Neuronal stem cell (in vitro differentiated cells): ENCODE measurements around the gene LPIN1.

ENCODE experiments used
- DNase-seq: peaks from one replicate; pipeline ENCODE4 v3.0.0-alpha.2; 2013; ENCODE audit warnings: low spot score
- H2AFZ ChIP-seq: one replicate; pipeline ENCODE4 v1.6.1; 2013; ENCODE audit warnings: mild to moderate bottlenecking, low read length, inconsistent platforms
- H2AK5ac ChIP-seq: 2 replicates; pipeline ENCODE4 v1.6.1; 2013; ENCODE audit warnings: low read depth, mild to moderate bottlenecking, inconsistent platforms, low read length, moderate library complexity, mixed read lengths
- H2BK120ac ChIP-seq: 2 replicates; pipeline ENCODE4 v1.6.1; 2013; ENCODE audit warnings: low read depth, mild to moderate bottlenecking, inconsistent platforms, low read length, moderate library complexity, mixed read lengths
- H2BK12ac ChIP-seq: one replicate; pipeline ENCODE4 v1.6.1; 2013; ENCODE audit warnings: low read length, inconsistent platforms
- H2BK15ac ChIP-seq: 2 replicates; pipeline ENCODE4 v1.6.1; 2013; ENCODE audit warnings: mild to moderate bottlenecking, low read length, inconsistent platforms, mixed read lengths
- H2BK5ac ChIP-seq: one replicate; pipeline ENCODE4 v1.6.1; 2013; ENCODE audit warnings: inconsistent platforms, mild to moderate bottlenecking, low read length, moderate library complexity
- H3K14ac ChIP-seq: one replicate; pipeline ENCODE4 v1.6.1; 2013; ENCODE audit warnings: low read length, inconsistent platforms
- H3K18ac ChIP-seq: 2 replicates; pipeline ENCODE4 v1.6.1; 2013; ENCODE audit warnings: low read length, inconsistent platforms
- H3K23ac ChIP-seq: 2 replicates; pipeline ENCODE4 v1.6.1; 2013; ENCODE audit warnings: low read depth, mild to moderate bottlenecking, mixed read lengths, low read length, inconsistent platforms; ENCODE audit not compliant: poor library complexity
- H3K27ac ChIP-seq: replicated peaks from 3 replicates; pipeline ENCODE4 v1.5.1; 2013; ENCODE audit warnings: low read length, inconsistent platforms
- H3K27me3 ChIP-seq, 3 experiments: 2 replicates each; pipeline ENCODE4 v1.6.1; 2013; ENCODE audit warnings: low read length in 3 of 3, mild to moderate bottlenecking in 2 of 3, inconsistent platforms in 1 of 3, low read depth in 1 of 3, mixed read lengths in 1 of 3, moderate library complexity in 1 of 3; ENCODE audit not compliant: control insufficient read depth in 3 of 3, insufficient read depth in 3 of 3
- H3K36me3 ChIP-seq, 2 donors: replicated peaks in 1 of 2; 2 replicates each; pipeline ENCODE4 v1.6.1; 2013; ENCODE audit warnings: low read length in 2 of 2; ENCODE audit not compliant: control insufficient read depth in 2 of 2, insufficient read depth in 2 of 2
- H3K4ac ChIP-seq: 2 replicates; pipeline ENCODE4 v1.6.1; 2013; ENCODE audit warnings: inconsistent platforms, mild to moderate bottlenecking, low read length, moderate library complexity
- H3K4me1 ChIP-seq, 2 donors: 1 replicate in 1 of 2; 2 replicates in 1 of 2; pipeline ENCODE4 v1.6.1; 2013; ENCODE audit warnings: low read length in 2 of 2, low read depth in 1 of 2; ENCODE audit not compliant: control insufficient read depth in 2 of 2, insufficient read depth in 1 of 2
- H3K4me2 ChIP-seq: one replicate; pipeline ENCODE4 v1.6.1; 2013; ENCODE audit warnings: mild to moderate bottlenecking, low read length, inconsistent platforms; ENCODE audit not compliant: insufficient read depth, poor library complexity, severe bottlenecking
- H3K4me3 ChIP-seq, 2 donors: 2 replicates each; pipeline ENCODE4 v1.5.1; 2013; ENCODE audit warnings: low read length in 2 of 2, mild to moderate bottlenecking in 2 of 2, inconsistent platforms in 1 of 2, moderate library complexity in 1 of 2
- H3K79me1 ChIP-seq: one replicate; pipeline ENCODE4 v1.6.1; 2013; ENCODE audit warnings: low read depth, mild to moderate bottlenecking, inconsistent platforms, low read length, moderate library complexity
- H3K9ac ChIP-seq: one replicate; pipeline ENCODE4 v1.6.1; 2013; ENCODE audit warnings: mild to moderate bottlenecking, low read depth, low read length, inconsistent platforms; ENCODE audit not compliant: poor library complexity
- H3K9me3 ChIP-seq, 2 donors: replicated peaks in 1 of 2; 2 replicates each; pipeline versions ENCODE3 to v1.6.1; 2013; ENCODE audit warnings: low read length in 2 of 2, mild to moderate bottlenecking in 2 of 2, inconsistent platforms in 1 of 2, low read depth in 1 of 2, mixed read lengths in 1 of 2, moderate library complexity in 1 of 2; ENCODE audit not compliant: control insufficient read depth in 2 of 2, insufficient read depth in 1 of 2
- H4K8ac ChIP-seq: one replicate; pipeline ENCODE4 v1.6.1; 2013; ENCODE audit warnings: low read depth, mild to moderate bottlenecking, inconsistent platforms, low read length, moderate library complexity
- H4K91ac ChIP-seq: one replicate; pipeline ENCODE4 v1.6.1; 2013; ENCODE audit warnings: low read length, low read depth, mild to moderate bottlenecking, inconsistent platforms; ENCODE audit not compliant: poor library complexity
- WGBS, 2 donors: extraction: QIAGEN DNeasy Blood & Tissue Kit; methylation state at CpG; one replicate each; pipeline ENCODE4 v1.1.7; 2013; ENCODE audit warnings: missing lambda C conversion rate in 2 of 2, mixed read lengths in 1 of 2; ENCODE audit not compliant: insufficient read length in 2 of 2, insufficient replicate concordance in 1 of 2; ENCODE audit errors: extremely low coverage in 2 of 2; 5-methylcytosine and 5-hydroxymethylcytosine counted together

The LPIN1 gene

GRCh38 chr2:11824901-11825828 lies 78.7 kb downstream of the LPIN1 start:
- H3K4ac ChIP-seq: no peak overlapping the region
- no peak overlapping the region for H2AFZ ChIP-seq
- H3K14ac ChIP-seq: no peak overlapping the region
- no peaks in the 10 kb centered on the region for H3K27me3 ChIP-seq
- peak overlapping the region in 1 of 2 donors; percentile 18 for H3K4me3 ChIP-seq
- no peaks in the 10 kb centered on the region for H3K79me1 ChIP-seq
- no peak overlapping the region for H2BK15ac ChIP-seq
- H4K8ac ChIP-seq: no peak overlapping the region
- no peak for DNase-seq
- H3K23ac ChIP-seq: no peak overlapping the region
- no peak overlapping the region for H3K27ac ChIP-seq
- H4K91ac ChIP-seq: no peak overlapping the region
- H2BK120ac ChIP-seq: no peak overlapping the region
- H2BK5ac ChIP-seq: no peak overlapping the region
- H3K9me3 ChIP-seq: peaks cover 3% of the 10 kb centered on the region in 2 donors
- WGBS, 2 donors: no CpG with 5 or more reads among the region's 16 CpGs
- H3K9ac ChIP-seq: no peak overlapping the region
- peak overlapping the region; percentile 81 for H3K18ac ChIP-seq
- peaks cover 4 to 10% of the 10 kb centered on the region in 2 donors for H3K4me1 ChIP-seq
- no peak overlapping the region for H3K4me2 ChIP-seq
- no peak overlapping the region for H2AK5ac ChIP-seq
- H2BK12ac ChIP-seq: no peak overlapping the region
- H3K36me3 ChIP-seq: peaks cover 23 to 69% of the 10 kb centered on the region in 2 donors

- no peak overlapping the region for H2BK12ac ChIP-seq
- no peak overlapping the region for H3K14ac ChIP-seq
- no peak overlapping the region for H2AFZ ChIP-seq
- H3K4me2 ChIP-seq: no peak overlapping the region
- H3K23ac ChIP-seq: no peak overlapping the region
- H3K4me1 ChIP-seq: peaks cover 4 to 23% of the 10 kb centered on the region in 2 donors
- H2AK5ac ChIP-seq: no peak overlapping the region
- H3K4ac ChIP-seq: no peak overlapping the region
- no CpG with 5 or more reads among the region's 4 CpGs for WGBS, 2 donors
- no peak overlapping the region for H3K4me3 ChIP-seq
- no peak overlapping the region for H3K27ac ChIP-seq
- peaks cover 15 to 48% of the 10 kb centered on the region in 2 donors for H3K36me3 ChIP-seq
- H2BK15ac ChIP-seq: no peak overlapping the region
- H4K8ac ChIP-seq: no peak overlapping the region
- no peaks in the 10 kb centered on the region for H3K79me1 ChIP-seq
- H3K9ac ChIP-seq: no peak overlapping the region
- H2BK120ac ChIP-seq: no peak overlapping the region
- no peak overlapping the region for H2BK5ac ChIP-seq
- no peak for DNase-seq
- no peaks in the 10 kb centered on the region for H3K27me3 ChIP-seq
- H4K91ac ChIP-seq: no peak overlapping the region
- H3K9me3 ChIP-seq: no peaks in the 10 kb centered on the region
- H3K18ac ChIP-seq: no peak overlapping the region
Measured at GRCh38 chr2:11827547-11827946, 81.1 kb downstream of the LPIN1 start.

DNA sequence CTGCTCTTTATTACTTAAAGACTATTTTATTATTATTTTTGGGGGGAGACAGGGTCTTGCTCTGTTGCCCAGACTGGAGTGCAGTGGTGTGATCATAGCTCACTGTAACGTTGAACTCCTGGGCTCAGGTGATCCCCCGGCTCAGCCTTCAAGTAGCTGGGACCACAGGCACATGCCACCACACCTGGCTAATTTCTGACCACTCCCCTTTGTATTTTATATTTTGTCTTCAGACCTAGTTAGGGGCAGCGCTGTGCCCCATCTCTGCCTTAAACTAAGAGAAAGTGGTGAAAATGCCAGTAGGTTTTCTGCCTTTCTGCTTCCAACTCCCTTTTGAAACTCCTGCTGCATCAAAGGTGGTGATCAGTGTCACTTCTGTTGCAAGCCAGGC lies 82.5 kb downstream of the LPIN1 start:
- Histone ChIP-seq H2BK5ac (no peak overlapping the region), H3K27me3 (no peaks in the 10 kb centered on the region), H4K8ac (no peak overlapping the region), H3K36me3 (peaks cover 13 to 35% of the 10 kb centered on the region in 2 donors), H3K79me1 (no peaks in the 10 kb centered on the region), H3K23ac (no peak overlapping the region), H3K18ac (no peak overlapping the region), H2BK15ac (no peak overlapping the region), H3K4me2 (no peak overlapping the region), H2AK5ac (no peak overlapping the region), H3K9me3 (no peaks in the 10 kb centered on the region), H3K4ac (no peak overlapping the region), H3K9ac (no peak overlapping the region), H4K91ac (no peak overlapping the region), H2BK120ac (no peak overlapping the region), H3K4me3 (no peak overlapping the region), H3K27ac (no peak overlapping the region), H2BK12ac (no peak overlapping the region), H3K14ac (no peak overlapping the region), H3K4me1 (peaks cover 4 to 28% of the 10 kb centered on the region in 2 donors), H2AFZ (no peak overlapping the region)
- DNase-seq: no peak
- no CpG with 5 or more reads among the region's 3 CpGs for WGBS, 2 donors

DNA sequence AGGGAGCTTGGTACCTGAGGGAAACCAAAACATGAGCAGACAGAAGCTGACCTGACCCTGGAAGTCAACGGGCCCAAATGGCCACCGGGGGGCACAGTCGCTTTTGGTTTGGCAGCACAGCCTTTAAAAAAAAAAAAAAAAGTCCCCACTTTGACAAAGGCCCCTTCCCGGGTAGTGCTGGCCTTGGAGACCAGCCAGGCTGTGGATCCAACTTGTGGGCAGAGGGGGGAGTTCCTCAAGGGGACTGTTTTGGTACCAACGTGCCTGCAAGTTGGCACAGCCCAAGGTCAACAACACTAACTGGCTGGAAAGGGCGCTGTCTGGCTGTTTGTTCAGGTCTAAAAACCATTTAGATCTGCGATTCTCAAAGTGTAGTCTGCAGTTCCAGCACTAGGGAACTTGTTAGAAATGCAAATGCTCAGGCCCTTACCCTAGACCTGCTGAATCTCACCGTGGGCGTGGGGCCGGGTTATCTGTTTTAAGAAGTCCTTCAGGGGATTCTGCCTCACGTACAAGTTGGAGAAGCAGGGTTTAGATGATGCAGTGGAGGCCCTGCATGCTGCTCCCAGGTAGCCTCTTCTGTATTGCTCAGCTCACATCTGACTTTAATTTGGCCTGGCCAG lies 83.0 kb downstream of the LPIN1 start:
- Histone ChIP-seq H3K4me1 (peaks cover 4 to 30% of the 10 kb centered on the region in 2 donors), H3K36me3 (peaks cover 10 to 30% of the 10 kb centered on the region in 2 donors), H3K23ac (no peak overlapping the region), H3K9me3 (peaks cover 0 to 4% of the 10 kb centered on the region in 2 donors), H3K4me3 (peak overlapping the region in 1 of 2 donors; percentile 42), H3K79me1 (no peaks in the 10 kb centered on the region), H3K27me3 (no peaks in the 10 kb centered on the region), H4K91ac (no peak overlapping the region), H3K27ac (peak overlapping the region; percentile 97), H4K8ac (peak overlapping the region; percentile 20), H3K4ac (no peak overlapping the region), H3K14ac (no peak overlapping the region), H2BK15ac (peak overlapping the region; percentile 41), H2BK5ac (peak overlapping the region; percentile 85), H2BK120ac (peak overlapping the region; percentile 95), H3K4me2 (peak overlapping the region; percentile 41), H3K18ac (peak overlapping the region; percentile 92), H2AFZ (peak overlapping the region; percentile 87), H3K9ac (no peak overlapping the region), H2BK12ac (no peak overlapping the region), H2AK5ac (no peak overlapping the region)
- peak; percentile 71 for DNase-seq
- WGBS, 2 donors: no CpG with 5 or more reads among the region's 11 CpGs
